ENCODE results near the gene ACSL5. TPM values are rescaled to one million over a fixed set of nuclear protein-coding genes. Genes with fewer than 3 reads are reported as not detected.
A peak's percentile ranks its signal among the peaks of the same experiment; 100 is the strongest.

ACSL5 gene
- total RNA-seq, 4 donors from 2014 or later, result 91.6 to 315 (median 178) TPM

DNA sequence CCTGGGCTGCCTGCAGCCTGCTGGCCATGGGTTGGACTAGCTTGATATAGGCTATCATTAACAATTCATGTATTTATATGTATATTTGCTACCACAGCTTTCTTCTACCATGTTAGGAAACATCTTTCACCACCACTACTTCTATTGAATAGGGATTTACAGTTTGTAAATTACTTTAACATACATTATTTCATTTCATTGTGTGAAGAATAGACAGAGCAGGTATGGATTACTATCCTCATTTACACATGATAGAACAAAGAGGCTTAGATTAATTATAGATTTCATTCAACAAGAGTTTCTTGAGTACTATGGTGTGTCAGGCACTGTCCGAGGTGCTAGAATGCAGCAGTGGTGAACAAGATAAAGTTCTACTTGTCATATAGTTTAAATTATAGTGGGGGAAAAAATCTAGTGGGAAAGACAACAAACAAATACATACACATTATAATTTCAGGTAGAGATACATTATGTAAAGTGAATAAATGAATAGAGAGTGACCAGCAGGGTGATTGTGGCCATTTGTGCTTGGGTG lies 93.7 kb downstream of the ACSL5 start:
- Histone ChIP-seq H3K27me3 (no peaks in the 10 kb centered on the region), H3K4me1 (no peaks in the 10 kb centered on the region), H3K9me3 (no peaks in the 10 kb centered on the region), H3K36me3 (peaks cover 0 to 24% (median 9%) of the 10 kb centered on the region in 4 donors), H3K4me3 (no peak overlapping the region), H3K27ac (no peak overlapping the region)
- TF ChIP-seq POLR2A (IDR thresholded peaks at IDR 0.05) (no peak), POLR2AphosphoS5 (IDR thresholded peaks at IDR 0.05) (no peak), EP300 (IDR thresholded peaks at IDR 0.05; ENCODE audit: low read depth) (no peak)
- TF ChIP-seq, protein P1, sequence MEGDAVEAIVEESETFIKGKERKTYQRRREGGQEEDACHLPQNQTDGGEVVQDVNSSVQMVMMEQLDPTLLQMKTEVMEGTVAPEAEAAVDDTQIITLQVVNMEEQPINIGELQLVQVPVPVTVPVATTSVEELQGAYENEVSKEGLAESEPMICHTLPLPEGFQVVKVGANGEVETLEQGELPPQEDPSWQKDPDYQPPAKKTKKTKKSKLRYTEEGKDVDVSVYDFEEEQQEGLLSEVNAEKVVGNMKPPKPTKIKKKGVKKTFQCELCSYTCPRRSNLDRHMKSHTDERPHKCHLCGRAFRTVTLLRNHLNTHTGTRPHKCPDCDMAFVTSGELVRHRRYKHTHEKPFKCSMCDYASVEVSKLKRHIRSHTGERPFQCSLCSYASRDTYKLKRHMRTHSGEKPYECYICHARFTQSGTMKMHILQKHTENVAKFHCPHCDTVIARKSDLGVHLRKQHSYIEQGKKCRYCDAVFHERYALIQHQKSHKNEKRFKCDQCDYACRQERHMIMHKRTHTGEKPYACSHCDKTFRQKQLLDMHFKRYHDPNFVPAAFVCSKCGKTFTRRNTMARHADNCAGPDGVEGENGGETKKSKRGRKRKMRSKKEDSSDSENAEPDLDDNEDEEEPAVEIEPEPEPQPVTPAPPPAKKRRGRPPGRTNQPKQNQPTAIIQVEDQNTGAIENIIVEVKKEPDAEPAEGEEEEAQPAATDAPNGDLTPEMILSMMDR (IDR thresholded peaks at IDR 0.05), result no peak
- in situ Hi-C loops (cut with MboI; ENCODE audit: low pct_ligation_motif_present in 1 of 4, low pct_unique_long_range_greater_than_20kb in 1 of 4, low sequenced_read_pairs in 3 of 4) (loop anchor here in 1 of 4 donors (25.0 kb wide), 1 partner anchor 920 kb away; no protein-coding TSS in a partner anchor), intact Hi-C loops (cut with DNase I; ENCODE audit: low total_unique reads) (no loop called here)
- DNase-seq, result no peak
- WGBS, 2 donors (ENCODE audit: low coverage in 1 of 2), result 92 to 100% methylated on average over 1 of the region's 1 CpG

DNA sequence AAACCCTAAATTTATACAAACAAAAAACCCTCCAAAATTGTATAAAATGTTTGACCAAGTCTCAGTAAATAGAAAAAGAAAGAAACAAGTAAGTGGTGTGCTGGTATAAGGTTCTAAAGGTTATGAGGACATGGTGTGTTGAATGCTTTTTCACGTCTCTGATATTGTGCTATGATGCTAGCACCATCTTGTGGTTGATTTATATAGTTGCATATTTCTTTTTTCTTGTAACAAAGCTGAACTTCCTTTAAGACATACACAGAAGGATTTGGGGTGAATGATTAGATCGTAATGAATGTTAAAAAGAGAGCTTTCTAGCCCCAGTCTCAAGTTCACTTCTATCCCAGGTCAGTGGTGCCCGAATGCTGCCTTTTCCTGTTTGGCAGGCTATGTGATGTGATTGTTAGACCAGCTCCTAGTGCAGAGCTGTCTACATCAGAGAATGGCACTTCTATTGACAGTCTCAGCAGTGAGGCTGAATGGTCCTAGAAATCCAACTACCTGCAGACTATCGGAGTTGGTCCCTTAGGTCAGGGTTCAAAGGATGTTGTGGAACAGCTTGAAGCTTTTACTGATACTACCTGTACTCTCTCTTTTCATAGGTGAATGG lies 98.1 kb downstream of the ACSL5 start:
- in situ Hi-C loops (cut with MboI; ENCODE audit: low pct_ligation_motif_present in 1 of 4, low pct_unique_long_range_greater_than_20kb in 1 of 4, low sequenced_read_pairs in 3 of 4), result loop anchor here in 1 of 4 donors (25.0 kb wide), 1 partner anchor 915 kb away; no protein-coding TSS in a partner anchor

DNA sequence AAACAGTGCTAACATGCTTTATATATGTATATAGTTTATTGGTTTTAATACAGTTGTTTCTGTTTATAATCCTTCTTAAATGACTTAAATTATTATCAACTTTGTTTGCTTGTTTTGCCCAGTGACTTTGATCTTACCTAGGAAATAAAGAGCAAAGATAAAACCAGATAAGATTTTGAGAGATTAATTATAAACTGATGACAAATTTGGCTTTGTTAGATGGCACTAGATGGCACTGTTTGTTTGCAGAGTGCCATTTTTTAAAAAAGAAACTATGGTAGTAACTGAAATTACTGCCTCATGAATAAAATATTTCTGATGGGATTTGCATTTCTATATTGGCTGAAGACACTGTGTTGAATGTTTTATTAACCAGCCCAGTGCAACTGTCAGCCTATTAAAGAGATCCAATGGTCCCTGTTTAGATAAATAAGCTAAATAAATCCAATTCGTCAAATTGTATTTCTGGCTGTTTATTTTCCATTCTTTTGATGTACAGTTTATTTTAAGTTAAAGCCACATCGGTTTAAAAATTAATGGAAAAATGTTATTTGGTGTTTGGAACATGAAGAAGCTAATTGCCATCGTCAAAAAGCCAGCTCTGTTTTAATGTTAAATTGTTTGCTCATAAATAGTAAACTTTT lies 101.8 kb downstream of the ACSL5 start:
- Histone ChIP-seq H3K27me3 (no peaks in the 10 kb centered on the region), H3K9me3 (no peaks in the 10 kb centered on the region), H3K4me3 (no peak overlapping the region), H3K27ac (no peak overlapping the region), H3K36me3 (no peaks in the 10 kb centered on the region), H3K4me1 (peaks cover 0 to 14% (median 4%) of the 10 kb centered on the region in 4 donors)
- TF ChIP-seq POLR2AphosphoS5 (IDR thresholded peaks at IDR 0.05), result no peak
- no peak for TF ChIP-seq EP300 (IDR thresholded peaks at IDR 0.05; ENCODE audit: low read depth)
- TF ChIP-seq, protein P1 (IDR thresholded peaks at IDR 0.05), result peak; percentile 12 to 29 (median 24)
- TF ChIP-seq POLR2A (IDR thresholded peaks at IDR 0.05), result no peak
- in situ Hi-C loops (cut with MboI; ENCODE audit: low pct_ligation_motif_present in 1 of 4, low pct_unique_long_range_greater_than_20kb in 1 of 4, low sequenced_read_pairs in 3 of 4), result loop anchor here in 1 of 4 donors (25.0 kb wide), 1 partner anchor 912 kb away; no protein-coding TSS in a partner anchor
- no peak for DNase-seq
- intact Hi-C loops (cut with DNase I; ENCODE audit: low total_unique reads), result no loop called here
- WGBS, 2 donors (ENCODE audit: low coverage in 1 of 2), result 47 to 69% methylated on average over 3 of the region's 3 CpGs

More for the DNA sequence above, 98.1 kb downstream of the ACSL5 start:
- Histone ChIP-seq H3K4me1 (peaks cover 0 to 14% (median 4%) of the 10 kb centered on the region in 4 donors), H3K9me3 (no peaks in the 10 kb centered on the region), H3K4me3 (no peak overlapping the region), H3K27me3 (no peaks in the 10 kb centered on the region), H3K27ac (no peak overlapping the region), H3K36me3 (peaks cover 0 to 3% (median under 1%) of the 10 kb centered on the region in 4 donors)
- 15 to 23% methylated on average over 4 of the region's 4 CpGs for WGBS, 2 donors (ENCODE audit: low coverage in 1 of 2)
- DNase-seq, result no peak
- TF ChIP-seq, protein P1 (IDR thresholded peaks at IDR 0.05), result peak; percentile 59 to 73 (median 64)
- TF ChIP-seq EP300 (IDR thresholded peaks at IDR 0.05; ENCODE audit: low read depth) (no peak), POLR2A (IDR thresholded peaks at IDR 0.05) (no peak), POLR2AphosphoS5 (IDR thresholded peaks at IDR 0.05) (no peak)
- intact Hi-C loops (cut with DNase I; ENCODE audit: low total_unique reads), result no loop called here

Other genes starting within 250 kb of the ACSL5 start
- 1 to 10 TPM in 3 of 4 donors, under 1 TPM in 1; 1.00 to 6.6 (median 5.8) TPM for gene GPAM, start 190.4 kb upstream of the ACSL5 start, total RNA-seq
- gene TECTB, start 90.7 kb upstream of the ACSL5 start, total RNA-seq, result not detected
- gene ZDHHC6, start 72.8 kb downstream of the ACSL5 start, total RNA-seq, result 10 to 100 TPM; 13.1 to 46.4 (median 24.6) TPM
- gene VTI1A, start 73.1 kb downstream of the ACSL5 start, total RNA-seq, result 100 to 1,000 TPM in 3 of 4 donors, 10 to 100 TPM in 1; 65.8 to 211 (median 149) TPM

Data from transverse colon (tissue), 4 donors.